Epidermal melanocyte (primary cell): ENCODE results near the gene MCF2L2.
"Not testable (repeated sequence)": the region's sequence is repeated elsewhere in the genome, so short reads cannot be mapped to it uniquely, and the experiment has no call there.

Experiments used
- DNase-seq: peaks from one replicate; pipeline ENCODE4 v3.0.0; 2011; ENCODE audit warnings: low spot score; ENCODE audit not compliant: insufficient read length

The MCF2L2 gene

DNA sequence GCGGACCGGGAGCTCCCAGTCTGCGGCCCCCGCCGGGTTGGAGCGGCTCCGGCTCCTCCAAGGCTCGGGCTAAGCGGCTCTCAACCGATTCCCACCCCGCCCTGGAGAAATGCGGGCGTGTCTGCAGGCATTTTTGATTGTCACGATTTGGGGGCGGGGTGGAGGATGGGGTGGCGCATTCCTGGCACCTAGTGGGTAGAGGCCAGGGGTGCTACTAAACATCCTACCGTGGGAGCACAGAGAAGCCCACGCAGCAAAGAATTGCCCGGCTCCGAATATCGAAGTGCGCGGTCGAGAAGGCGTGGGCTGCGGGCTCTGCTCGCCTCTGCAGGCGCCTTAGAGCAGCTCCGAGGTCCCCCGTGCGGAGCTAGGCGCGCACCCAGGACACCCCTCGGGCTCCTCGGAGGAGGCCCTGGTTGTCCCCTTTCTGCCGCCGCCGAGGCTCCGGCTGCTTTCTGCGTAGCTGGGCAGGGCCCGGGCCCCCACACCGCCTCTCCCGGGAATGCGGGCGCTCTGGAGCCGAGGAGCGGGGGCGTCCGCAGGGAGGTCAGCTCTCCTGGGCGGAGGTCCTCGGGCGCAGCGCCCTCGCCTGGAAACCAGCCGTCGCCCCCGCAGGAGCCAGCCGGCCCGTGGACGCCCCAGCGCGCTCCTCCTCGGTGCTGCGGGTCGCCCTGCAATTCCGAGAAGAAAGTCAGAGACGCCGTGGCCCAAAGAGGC, 249.4 kb downstream of the MCF2L2 start:
- DNase-seq, result no peak

DNA sequence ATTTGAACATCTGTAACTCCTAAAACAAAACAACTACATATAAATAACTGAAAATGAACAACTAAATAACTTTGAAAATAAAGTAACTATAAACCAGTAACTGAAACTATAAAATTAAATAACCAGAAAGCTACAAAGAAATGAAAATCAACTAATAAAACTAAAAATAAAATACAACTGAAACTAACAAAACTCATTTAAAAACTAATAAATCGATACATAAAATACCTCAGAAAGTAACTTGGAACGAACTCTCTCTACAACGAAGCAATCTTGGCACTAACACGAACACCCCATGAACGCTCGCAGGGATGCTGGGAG, 249.9 kb downstream of the MCF2L2 start:
- DNase-seq, result no peak

DNA sequence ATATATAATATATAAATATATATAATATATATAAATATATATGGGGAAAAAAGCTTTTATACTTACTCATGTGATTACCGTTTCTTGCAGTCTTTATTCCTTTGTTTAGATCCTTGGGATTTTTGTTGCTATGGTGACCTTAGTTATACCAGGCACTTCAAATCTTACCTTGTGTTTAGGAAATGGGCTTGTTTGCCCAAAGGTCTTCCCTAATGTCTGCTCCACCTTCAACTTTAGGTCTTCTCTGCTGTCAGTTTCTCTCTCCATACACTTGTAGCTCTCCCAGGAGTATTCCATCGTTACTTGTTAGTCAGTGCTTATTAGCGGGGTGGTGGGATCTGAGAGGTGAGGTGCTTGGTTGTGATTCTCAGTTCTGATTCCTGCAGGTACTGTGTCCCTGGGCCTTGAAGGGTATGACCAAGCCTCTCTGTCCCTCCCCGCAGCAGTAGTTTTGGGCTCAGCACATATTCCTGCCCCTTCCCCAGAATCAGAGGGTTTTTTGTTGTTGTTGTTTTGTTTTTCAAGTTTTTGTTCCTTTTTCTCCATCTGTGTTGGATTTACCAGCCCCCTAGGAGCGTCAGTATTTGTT, 256.3 kb downstream of the MCF2L2 start:
- no peak for DNase-seq

DNA sequence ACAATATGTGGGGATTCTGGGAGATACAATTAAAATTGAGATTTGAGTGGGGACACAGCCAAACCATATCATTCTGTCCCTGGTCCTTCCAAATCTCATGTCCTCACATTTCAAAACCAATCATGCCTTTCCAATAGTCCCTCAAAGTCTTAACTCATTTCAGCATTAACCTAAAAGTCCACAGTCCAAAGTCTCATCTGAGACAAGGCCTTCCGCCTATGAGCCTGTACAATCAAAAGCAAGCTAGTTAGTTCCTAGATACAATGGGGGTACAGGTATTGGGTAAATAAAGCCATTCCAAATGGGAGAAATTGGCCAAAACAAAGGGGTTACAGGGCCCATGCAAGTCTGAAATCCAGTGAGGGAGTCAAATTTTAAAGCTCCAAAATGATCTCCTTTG, 260.4 kb downstream of the MCF2L2 start:
- DNase-seq, result not testable (repeated sequence)

DNA sequence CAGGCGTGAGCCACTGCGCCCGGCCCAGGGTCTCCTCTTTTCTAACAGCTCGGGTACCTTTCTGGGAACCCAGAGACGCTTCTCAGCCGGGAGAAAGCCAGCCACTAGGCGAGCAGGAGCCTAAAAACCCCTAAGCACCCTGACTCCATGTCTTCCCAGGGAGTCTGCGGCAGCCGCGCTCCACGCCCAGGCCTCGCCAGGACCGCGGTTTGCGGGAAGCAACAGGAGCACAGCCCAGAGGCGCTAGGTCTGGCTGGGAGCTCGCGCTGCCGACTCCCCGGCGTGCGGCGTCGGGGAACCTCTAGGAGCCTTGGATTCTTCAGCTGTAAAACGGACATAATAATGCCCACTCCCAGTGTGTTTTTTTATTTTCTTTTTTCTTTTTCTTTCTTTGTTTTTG, 264.9 kb downstream of the MCF2L2 start:
- DNase-seq, result no peak

DNA sequence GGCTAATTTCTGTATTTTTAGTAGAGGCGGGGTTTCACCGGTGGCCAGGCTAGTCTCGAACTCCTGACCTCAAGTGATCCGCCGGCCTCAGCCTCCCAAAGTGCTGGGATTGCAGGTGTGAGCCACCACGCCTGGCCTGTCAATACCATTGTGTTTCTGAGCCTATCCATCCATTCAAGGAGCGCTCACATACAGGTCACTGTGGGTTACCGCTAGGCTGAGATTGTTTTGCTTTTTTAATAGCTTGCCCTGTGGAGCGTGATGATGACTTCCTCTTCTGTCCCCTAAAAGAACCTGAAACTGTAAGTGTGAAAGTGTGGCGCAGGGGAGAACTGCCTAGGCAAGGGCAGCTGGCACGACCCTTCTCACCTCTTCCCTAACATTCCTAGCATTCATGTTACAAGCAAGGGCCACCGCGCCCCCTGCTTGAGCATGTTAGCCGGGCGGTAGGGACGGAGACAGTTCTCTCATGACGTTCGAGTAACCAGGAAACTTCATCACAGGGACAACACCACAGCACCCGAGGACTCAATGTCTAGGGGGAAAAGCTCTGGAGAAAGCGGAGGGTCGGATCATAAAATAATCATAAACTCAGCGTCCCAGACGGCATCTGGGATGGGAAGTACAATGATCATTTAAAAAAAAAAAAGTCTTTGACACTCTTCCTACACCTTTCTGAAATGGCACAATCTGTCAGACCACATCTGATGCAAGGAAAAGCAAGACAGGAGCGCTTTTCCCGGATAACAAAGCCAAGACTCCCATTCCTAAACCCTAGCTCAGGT, 266.7 kb downstream of the MCF2L2 start:
- no peak for DNase-seq

DNA sequence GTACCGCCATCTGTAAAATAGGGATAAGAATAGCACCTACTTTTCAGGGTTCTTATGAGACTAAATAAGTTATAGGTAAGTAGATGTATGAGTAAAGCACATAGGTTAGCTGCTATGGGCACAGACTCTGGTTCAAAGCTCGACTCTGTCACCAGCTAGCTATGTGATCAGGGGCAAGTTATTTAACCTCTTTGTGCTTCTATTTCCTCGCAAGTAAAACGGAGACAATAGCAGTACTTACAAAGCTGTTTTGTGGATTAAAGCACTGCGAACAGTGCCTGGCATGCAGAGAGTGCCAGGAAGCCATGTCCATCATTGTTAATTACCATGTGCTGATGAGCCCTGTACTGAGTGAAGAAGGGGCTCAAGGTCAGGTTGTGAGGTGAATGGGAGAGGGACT, 267.8 kb downstream of the MCF2L2 start:
- DNase-seq, result no peak

DNA sequence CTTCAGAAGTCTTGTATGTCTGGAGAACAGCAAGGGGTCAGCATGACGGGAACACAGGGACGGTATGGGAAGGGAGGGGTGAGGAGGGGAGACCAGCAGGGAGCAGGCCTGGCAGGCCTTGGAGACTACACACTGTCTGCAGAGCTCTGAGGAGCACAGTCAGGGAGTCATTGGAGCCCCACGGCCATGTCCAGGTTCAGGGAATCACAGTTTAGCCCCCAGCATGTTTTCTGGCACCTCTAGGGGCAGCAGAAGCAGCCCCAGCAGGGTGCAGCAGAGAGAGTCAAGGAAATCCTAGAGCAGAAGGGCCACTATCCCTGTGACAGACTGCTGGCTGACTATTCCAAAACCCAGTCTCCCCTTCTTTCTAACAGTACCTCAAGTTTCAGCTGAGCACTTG, 269.1 kb downstream of the MCF2L2 start:
- DNase-seq, result no peak

DNA sequence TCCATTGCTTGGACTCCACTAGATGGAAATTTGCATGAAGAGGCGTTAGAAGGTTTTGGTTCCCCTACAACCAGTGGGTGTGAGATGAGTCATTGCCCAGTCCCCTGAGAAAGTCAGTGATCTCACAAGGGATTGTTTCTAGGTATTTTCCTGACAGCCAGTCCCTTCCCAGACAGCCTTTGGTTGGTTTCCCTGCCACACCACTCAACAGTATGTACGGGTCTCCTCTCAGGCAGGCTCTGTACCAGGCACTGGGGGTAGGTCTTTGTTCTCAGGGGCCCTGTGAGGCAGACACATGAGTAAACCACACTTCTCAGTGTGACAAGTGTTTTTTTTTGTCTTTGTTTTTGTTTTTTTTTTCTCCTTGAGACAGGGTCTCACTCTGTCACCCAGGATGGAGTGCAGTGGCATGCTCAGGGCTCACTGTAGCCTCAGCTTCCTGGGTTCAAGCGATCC, 269.8 kb downstream of the MCF2L2 start:
- no peak for DNase-seq

DNA sequence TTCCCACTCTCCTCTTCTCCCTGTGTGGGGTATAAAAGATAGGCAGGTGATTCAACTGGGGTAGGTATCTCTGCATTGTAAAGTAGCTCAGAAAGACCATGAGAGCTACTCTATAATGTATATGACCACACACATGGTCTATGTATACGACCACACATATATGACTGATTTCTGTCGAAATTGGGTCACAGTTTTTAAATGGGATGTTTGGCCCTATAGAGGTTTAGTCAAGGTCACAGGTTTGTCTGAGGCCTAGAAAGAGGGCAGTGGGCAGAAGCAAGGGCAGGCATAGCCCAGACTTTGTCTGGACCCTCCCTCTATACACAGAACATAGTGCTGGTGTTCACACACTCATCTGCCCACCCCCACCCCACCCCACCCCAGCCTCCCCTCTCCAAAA, 270.3 kb downstream of the MCF2L2 start:
- DNase-seq, result no peak

DNA sequence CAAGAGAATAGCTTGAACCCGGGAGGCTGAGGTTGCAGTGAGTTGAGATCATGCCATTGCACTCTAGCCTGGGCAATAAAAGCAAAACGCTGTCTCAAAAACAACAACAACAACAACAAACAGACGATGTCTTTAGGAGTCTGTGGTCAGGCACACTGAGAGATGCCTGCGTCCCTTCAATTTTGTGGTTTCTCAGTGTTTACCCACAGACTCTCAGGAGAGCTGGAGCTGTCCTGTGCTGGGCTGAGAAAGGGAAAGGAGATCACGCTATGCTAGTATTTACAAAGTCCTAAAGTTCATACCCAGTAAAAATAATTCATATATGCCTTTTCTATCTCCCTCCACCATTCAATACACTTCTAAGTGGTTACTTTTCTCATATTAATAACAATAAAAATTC, 272.2 kb downstream of the MCF2L2 start:
- no peak for DNase-seq

DNA sequence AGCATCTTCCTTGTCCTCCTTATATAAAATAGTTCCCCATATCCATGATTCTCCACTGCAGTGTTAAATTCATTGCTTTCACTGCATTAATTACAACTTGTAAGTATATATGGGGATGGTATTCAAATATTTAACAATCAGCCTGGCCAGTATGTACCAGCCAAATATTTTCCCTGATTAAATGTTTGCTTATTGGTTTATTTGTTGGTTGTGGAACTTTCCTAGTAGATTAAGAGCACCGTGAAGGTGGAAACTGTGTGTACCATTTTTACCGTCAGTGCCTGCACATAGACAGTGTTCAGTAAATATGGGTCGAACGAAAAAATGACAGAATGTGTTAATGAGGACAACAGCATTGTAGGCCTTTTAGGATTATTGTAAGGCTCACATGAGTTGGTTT, 272.9 kb downstream of the MCF2L2 start:
- DNase-seq, result no peak

DNA sequence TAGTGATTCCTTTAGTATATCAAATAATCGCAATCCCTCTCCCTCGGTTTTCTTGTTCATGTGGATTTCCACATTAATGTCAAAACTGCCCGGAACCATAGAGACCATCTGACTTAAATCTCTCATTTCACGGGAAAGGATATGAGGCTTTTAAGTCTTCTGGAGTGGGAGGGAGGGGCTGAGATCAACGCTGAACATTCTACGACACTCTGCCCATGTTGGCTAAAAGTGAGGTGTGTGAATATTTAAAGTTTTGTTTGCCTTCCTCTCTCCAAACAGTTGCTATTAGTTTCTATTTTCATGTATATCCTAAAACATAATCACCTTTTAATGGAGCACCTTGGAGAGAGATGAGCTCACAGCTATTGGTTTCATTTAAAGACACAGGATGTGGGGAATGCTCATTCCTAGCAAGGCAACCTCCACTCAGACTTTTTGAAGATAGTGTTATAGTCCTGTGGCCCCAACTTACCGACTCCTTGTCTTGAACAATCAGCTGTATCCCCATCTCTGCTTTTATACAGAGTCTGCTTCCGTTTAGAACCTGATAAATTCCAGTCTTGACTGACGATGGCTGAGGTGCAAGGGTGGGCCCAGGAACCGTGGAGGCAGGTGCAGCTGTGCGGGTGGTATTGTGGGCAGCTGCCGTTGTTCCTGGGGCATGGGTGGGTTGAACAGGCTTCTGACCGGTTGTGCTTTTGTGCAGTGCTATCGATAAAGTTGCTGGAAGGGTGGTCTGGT, 275.0 kb downstream of the MCF2L2 start:
- no peak for DNase-seq

DNA sequence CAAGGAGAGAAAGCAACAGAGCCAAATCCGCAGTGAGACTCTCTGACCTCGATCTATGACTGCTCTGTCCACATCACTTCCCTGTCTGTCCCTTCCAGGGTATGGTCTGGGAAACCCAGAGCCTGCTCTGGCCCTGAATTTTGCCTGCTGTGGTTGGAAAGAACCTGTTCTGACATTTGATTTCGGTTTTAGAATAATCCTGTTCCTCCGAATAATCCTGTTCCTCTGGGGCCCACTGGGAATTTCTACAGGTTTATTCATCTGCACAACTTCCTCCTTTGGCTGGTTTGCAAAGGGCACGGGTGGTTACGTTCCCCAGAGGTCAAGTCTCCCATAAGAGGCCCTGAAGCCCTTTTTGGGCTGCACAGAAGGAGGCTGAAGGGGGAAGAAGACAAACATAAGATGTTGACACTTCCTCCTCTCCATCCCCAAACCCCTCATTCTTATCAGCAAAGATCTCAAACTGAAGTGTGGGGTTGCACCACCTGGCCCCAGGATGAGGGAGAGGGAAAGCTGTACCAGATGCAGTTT, 276.5 kb downstream of the MCF2L2 start:
- DNase-seq, result no peak

DNA sequence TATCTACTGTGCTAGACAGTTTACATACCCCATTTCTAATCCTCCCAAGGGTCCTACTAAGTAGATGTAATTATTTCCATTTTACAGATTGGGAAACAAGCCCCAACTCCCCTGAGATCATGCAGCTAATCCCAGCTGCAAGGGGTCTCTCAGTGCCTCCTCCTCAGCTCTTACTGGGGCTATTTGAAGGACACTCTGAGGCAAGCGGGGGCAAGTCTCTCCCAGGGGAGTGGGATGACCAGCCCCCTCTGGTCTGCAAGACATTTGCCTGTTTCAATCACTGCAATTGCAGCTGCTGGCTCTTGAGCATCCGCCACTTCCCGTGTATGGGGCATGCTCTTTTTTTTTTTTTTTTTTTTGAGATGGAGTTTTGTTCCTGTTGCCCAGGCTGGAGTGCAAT, 277.3 kb downstream of the MCF2L2 start:
- DNase-seq, result no peak

DNA sequence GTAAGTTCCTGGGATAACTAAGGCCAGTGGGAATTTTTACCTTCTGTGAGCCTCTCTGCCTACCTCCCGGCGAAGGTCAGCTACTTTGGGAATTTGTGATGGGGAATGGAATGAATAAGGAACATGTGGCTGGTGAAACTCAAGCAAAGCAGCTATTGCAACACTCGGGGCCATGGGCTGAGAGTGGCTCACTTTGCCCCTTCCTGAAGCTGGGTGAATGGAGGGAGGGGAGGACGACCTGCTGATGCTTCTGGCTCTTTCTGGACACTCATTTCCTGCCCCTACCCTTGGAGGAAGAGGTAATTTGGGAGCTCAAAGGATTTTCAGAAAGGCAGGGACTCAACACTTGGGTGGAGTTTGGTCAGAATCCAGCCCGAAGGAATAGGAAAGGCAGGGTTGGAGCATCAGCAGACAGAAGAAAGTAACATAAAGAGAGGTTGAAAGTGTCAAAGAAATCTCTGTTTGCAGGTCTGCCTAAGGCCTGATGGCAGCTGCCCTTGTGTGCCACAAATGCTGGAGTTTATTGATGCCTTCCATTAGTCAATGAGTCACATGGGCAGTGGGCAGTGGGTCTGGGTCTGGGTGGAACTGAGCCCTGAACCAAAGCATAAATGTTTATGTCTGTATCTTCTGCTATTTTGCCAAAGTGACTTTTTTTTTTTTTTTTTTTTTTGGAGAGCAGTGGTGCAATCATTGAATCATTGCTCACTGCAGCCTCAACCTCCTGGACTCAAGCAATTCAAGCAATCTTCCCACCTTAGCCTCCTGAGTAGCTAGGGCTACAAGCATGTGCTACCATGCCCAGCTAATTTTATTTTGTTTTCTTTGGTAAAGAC, 278.3 kb downstream of the MCF2L2 start:
- DNase-seq, result peak; percentile 22

DNA sequence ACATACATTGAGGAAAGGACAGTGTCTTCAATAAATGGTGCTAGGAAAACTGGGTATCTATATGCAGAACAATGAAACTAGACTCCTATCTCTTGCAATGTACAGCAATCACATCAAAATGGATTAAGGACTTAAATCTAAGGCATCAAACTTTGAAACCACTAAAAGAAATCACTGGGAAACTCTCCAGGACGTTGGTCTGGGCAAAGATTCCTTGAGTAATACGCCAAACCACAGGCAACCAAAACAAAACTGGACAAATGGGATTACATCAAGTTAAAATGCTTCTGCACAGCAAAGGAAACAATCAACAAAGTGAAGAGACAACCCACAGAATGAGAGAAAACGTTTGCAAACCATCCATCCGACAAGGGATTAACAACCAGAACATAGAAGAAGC, 280.4 kb downstream of the MCF2L2 start:
- no peak for DNase-seq

DNA sequence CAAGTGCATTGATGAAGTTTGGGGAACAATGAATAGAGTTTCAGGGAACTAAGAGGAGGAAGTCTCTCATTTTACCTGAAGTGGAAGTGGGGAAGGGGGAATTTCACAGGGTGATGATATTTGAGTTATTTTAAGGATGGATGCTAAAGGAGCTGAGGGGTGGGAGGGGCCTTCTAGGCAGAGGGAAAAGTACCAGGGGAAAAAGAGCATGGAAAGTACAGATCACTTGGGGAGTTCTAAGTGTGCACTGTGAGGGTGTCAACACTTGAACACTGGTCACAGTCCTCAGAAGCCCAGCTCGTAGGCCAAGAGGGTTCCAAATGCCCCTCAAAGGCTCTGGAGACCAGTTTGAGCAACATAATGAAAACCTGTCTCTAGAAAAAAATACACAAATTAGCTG, 284.1 kb downstream of the MCF2L2 start:
- DNase-seq, result no peak

DNA sequence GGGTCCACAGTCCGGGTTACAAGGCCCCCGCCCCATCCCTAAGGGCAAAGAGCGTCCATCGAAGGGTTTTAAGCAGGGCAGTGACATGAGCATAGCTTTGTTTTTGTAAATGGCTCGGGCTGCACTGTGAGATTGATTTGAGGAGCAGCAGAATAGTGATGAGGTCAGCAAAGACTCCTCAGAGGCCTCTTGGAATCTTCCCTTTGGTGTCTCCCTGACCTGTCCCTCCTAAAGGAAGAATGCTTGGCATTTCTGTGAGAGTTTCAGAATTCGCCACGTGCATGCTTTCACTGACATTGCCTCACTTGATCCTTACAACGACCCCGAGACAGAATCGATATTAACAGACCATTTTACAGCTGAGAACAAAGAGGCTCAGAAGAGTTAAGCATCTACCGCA, 286.2 kb downstream of the MCF2L2 start:
- no peak for DNase-seq

DNA sequence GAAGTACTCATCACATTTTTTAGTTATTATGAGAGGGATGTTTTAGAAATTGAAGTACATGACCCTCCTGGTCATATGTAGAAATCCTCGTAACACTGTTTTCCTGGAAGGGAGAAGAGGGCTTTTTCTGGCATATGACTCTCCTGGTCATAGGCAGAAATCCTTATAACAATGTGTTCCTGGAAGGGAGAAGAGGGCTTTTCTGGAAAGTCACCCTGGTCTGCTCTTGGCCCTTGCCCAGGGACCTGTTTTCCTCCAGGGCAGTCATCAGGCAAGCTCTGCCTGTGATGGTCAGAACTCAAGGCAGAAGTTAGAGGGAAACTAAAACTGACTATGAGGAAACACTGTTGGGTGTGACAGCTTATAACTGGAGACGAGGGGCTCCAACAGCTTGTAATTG, 293.6 kb downstream of the MCF2L2 start:
- DNase-seq, result no peak

DNA sequence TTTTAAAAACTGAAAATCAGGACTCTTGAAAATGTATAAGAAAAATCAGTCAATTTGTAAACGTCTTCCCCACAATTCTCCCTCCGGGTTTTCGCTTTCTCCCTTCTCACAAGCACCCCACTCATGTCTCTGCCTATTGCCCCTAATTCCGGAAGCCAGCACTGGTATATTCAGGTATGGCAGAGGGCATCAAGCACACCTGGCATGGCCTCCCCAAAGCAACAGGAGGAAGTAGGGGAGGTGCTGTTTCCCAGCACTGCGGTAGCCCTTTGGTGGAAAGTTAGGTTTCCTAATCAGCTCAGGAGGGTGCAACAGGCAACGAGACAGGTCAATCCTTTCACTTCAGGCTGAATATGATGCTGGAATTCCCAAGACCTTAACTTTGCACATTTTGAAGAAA, 296.0 kb downstream of the MCF2L2 start:
- no peak for DNase-seq
